ENCODE results near the gene NKX2-8. TPM values are rescaled to one million over a fixed set of nuclear protein-coding genes. Genes with fewer than 3 reads are reported as not detected.

The NKX2-8 gene
- total RNA-seq (1 to 10 TPM in 1 of 2 donors, under 1 TPM in 1; 0.73 to 1.6 TPM), polyA plus RNA-seq (ENCODE audit: insufficient read length in 6 of 6) (under 1 TPM in 2 of 6 donors, not detected in 4; 0.15 to 0.23 TPM)
- long read RNA-seq, donor 1: 0 reads
- long read RNA-seq, donor 2: 0 reads
- long read RNA-seq, donor 3: 0 reads
- long read RNA-seq, donor 4, partial matches to known transcripts: 0 of 1 reads
- long read RNA-seq, donor 4, other reads (novel, unspliced or antisense): 0 of 1 reads
- long read RNA-seq, donor 5: 0 reads
- long read RNA-seq, donor 6: 0 reads
- long read RNA-seq, donor 7: 0 reads
- long read RNA-seq, donor 8, partial matches to known transcripts: 0 of 2 reads
- long read RNA-seq, donor 8, other reads (novel, unspliced or antisense): 0 of 2 reads
- long read RNA-seq, donor 9: 0 reads
- long read RNA-seq, donor 10, partial matches to known transcripts: 0 of 2 reads
- long read RNA-seq, donor 10, other reads (novel, unspliced or antisense): 0 of 2 reads
- long read RNA-seq, donor 11: 0 reads
- long read RNA-seq, donor 12: 0 reads

- Histone ChIP-seq H3K27ac (no peak within 1 kb of the TSS), H3K36me3 (no peaks in the 10 kb centered on the region), H3K27me3 (peaks cover 83 to 99% of the 10 kb centered on the region in 2 donors), H3K4me3 (peak within 1 kb of the TSS; percentile 31 to 33), H3K9me3 (no peaks in the 10 kb centered on the region), H3K4me1 (peaks cover 6 to 20% of the 10 kb centered on the region in 2 donors)
- intact Hi-C loops (cut with DNase I): no loop called here
- DNase-seq (peak in 1 of 4 donors; percentile 75), ATAC-seq (peak; percentile 64)
- TF ChIP-seq, protein P1, sequence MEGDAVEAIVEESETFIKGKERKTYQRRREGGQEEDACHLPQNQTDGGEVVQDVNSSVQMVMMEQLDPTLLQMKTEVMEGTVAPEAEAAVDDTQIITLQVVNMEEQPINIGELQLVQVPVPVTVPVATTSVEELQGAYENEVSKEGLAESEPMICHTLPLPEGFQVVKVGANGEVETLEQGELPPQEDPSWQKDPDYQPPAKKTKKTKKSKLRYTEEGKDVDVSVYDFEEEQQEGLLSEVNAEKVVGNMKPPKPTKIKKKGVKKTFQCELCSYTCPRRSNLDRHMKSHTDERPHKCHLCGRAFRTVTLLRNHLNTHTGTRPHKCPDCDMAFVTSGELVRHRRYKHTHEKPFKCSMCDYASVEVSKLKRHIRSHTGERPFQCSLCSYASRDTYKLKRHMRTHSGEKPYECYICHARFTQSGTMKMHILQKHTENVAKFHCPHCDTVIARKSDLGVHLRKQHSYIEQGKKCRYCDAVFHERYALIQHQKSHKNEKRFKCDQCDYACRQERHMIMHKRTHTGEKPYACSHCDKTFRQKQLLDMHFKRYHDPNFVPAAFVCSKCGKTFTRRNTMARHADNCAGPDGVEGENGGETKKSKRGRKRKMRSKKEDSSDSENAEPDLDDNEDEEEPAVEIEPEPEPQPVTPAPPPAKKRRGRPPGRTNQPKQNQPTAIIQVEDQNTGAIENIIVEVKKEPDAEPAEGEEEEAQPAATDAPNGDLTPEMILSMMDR (IDR thresholded peaks at IDR 0.05): no peak
Observed at GRCh38 chr14:36582011-36582873, at the start of gene NKX2-8. Gene NKX2-8, minus strand, starts transcription at chr14:36582614. Its CDS starts 225 bp downstream, at chr14:36582389.

DNA sequence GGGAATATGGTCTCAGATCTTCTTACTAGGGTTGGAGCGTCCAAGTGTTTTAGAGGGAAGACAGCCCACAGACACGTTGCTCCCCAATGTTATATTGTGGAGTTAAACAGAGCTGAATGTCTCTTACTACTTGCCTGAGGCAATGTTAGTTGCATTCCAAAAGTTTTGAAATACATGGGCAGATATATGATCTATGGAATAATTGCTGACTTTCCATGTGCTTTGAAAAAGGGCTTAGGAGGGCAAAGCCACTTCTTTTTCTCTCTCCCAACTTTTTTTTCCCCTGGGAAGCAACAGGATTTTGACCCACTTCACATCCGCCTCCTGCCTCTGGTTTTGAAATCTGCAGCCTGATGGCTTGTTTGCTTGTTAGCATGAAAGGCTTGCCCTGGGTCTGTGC lies 45.6 kb upstream of the NKX2-8 start:
- no peak for ATAC-seq
- no peak overlapping the region for H3K4me3 ChIP-seq
- H3K9me3 ChIP-seq: no peaks in the 10 kb centered on the region
- intact Hi-C loops (cut with DNase I): no loop called here
- TF ChIP-seq, protein P1 (IDR thresholded peaks at IDR 0.05): no peak
- H3K27ac ChIP-seq: no peak overlapping the region
- no peaks in the 10 kb centered on the region for H3K36me3 ChIP-seq
- no peak for DNase-seq
- no peaks in the 10 kb centered on the region for H3K4me1 ChIP-seq
- peaks cover 0 to 8% of the 10 kb centered on the region in 2 donors for H3K27me3 ChIP-seq

- intact Hi-C loops (cut with DNase I): no loop called here
- ATAC-seq: no peak
- Histone ChIP-seq H3K4me1 (no peaks in the 10 kb centered on the region), H3K27ac (no peak overlapping the region), H3K9me3 (no peaks in the 10 kb centered on the region), H3K27me3 (peaks cover 0 to 8% of the 10 kb centered on the region in 2 donors), H3K36me3 (no peaks in the 10 kb centered on the region), H3K4me3 (no peak overlapping the region)
- no peak for DNase-seq
- TF ChIP-seq, protein P1 (IDR thresholded peaks at IDR 0.05): no peak
Observed at GRCh38 chr14:36626151-36626550, 43.7 kb upstream of the NKX2-8 start.

DNA sequence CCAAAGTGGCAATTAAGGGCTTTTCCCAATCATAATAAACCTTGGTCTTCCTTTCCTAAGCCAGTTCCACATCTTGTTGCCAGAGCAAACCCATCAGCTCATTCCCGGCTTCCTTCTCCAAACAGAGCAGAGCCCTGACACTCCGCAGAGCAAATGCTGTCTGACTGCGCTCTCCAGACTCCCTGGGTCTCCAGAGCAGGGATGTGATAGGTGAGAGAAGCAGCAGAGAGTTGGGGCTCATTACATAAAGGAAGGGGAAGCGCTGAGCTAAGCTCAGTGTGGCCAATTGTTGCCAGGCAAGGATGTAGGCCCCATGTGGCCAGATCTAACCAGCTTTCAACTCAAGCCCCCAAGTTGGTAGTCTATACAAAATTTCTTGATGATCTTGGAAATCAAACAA lies 43.0 kb upstream of the NKX2-8 start:
- no peak for ATAC-seq
- H3K27ac ChIP-seq: no peak overlapping the region

More for the DNA sequence above, 43.0 kb upstream of the NKX2-8 start:
- Histone ChIP-seq H3K27me3 (peaks cover 0 to 8% of the 10 kb centered on the region in 2 donors), H3K4me1 (no peaks in the 10 kb centered on the region), H3K9me3 (no peaks in the 10 kb centered on the region), H3K4me3 (no peak overlapping the region), H3K36me3 (no peaks in the 10 kb centered on the region)
- no peak for DNase-seq
- TF ChIP-seq, protein P1 (IDR thresholded peaks at IDR 0.05): no peak
- intact Hi-C loops (cut with DNase I): no loop called here
